Measurements from ENCODE around the gene SEC22B. TPM values are rescaled to one million over a fixed set of nuclear protein-coding genes. Genes with fewer than 3 reads are reported as not detected.
"Not testable (repeated sequence)": the region's sequence is repeated elsewhere in the genome, so short reads cannot be mapped to it uniquely, and the experiment has no call there.

Gene SEC22B
- total RNA-seq, 3 donors from 2014 or later (not counting 1 experiment from before 2014, with no cell fraction given): 30.5 to 39.7 (median 30.8) TPM

- not testable (repeated sequence) for DNase-seq; H3K27me3 Mint-ChIP-seq (ENCODE audit: low read depth in 2 of 2); ATAC-seq
Observed at GRCh38 chr1:120113134-120113533, 63.2 kb downstream of the SEC22B start.

DNA sequence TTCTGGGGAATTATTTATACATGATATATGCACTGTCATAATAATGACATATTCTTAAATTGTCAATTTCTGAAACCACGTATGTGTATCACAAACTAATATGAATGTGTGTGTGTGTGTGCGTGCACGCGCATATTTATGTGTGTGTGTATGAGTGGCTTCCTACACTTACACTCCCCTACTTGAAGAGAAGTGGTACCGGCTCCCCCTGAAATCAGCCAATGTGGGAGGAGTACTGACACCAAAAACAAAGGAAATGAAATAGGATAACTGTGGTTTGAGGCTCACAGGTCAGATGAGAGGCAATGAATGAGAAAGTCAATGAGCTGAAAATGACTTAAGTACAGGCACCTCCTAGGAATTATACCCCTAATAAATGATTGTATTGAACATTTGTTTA, 64.1 kb downstream of the SEC22B start:
- H3K27ac ChIP-seq (ENCODE audit: low read length); H3K36me3 Mint-ChIP-seq; H3K4me3 Mint-ChIP-seq; H3K9me3 Mint-ChIP-seq; ATAC-seq; intact Hi-C loops (cut with micrococcal nuclease); H3K27me3 Mint-ChIP-seq (ENCODE audit: low read depth in 2 of 2); H3K4me1 ChIP-seq (ENCODE audit: control insufficient read depth, insufficient read depth, low read length); H3K27me3 ChIP-seq (ENCODE audit: control insufficient read depth, insufficient read depth, low read length); H3K27ac Mint-ChIP-seq; H3K4me3 ChIP-seq (ENCODE audit: low read length); H3K4me1 Mint-ChIP-seq; H3K36me3 ChIP-seq (ENCODE audit: control insufficient read depth, insufficient read depth, low read length); DNase-seq; H3K9me3 ChIP-seq (ENCODE audit: control insufficient read depth, insufficient read depth, low read length): not testable (repeated sequence)
- no CpG with 5 or more reads among the region's 5 CpGs for WGBS (ENCODE audit: insufficient coverage)

More at GRCh38 chr1:120113134-120113533, 63.2 kb downstream of the SEC22B start:
- intact Hi-C loops (cut with micrococcal nuclease); H3K4me3 Mint-ChIP-seq; H3K4me1 Mint-ChIP-seq; H3K36me3 Mint-ChIP-seq; H3K9me3 Mint-ChIP-seq; H3K4me1 ChIP-seq (ENCODE audit: control insufficient read depth, insufficient read depth, low read length); H3K27me3 ChIP-seq (ENCODE audit: control insufficient read depth, insufficient read depth, low read length); H3K4me3 ChIP-seq (ENCODE audit: low read length); H3K27ac Mint-ChIP-seq; H3K27ac ChIP-seq (ENCODE audit: low read length); H3K9me3 ChIP-seq (ENCODE audit: control insufficient read depth, insufficient read depth, low read length); H3K36me3 ChIP-seq (ENCODE audit: control insufficient read depth, insufficient read depth, low read length): not testable (repeated sequence)
- no CpG with 5 or more reads among the region's 3 CpGs for WGBS (ENCODE audit: insufficient coverage)

DNA sequence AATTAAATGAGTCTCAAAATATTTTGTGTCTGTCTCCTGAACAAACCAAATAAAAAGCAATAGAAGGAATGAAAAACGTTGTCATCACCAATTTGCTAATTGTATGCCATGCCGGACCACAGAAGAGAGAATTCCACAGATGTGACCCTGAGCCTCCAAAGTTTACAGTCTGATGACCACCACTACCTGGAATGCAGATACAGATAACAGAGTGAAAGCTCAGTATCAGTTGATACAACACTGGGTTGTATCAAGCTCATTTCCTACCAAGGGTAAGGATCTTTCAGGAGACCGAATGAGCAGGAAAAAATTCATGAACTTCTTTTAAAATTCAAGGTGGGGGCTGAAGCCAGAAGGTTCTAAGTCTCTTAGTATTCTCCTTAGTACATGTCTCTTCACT, 64.5 kb downstream of the SEC22B start:
- H3K9me3 Mint-ChIP-seq; ATAC-seq; H3K27me3 ChIP-seq (ENCODE audit: control insufficient read depth, insufficient read depth, low read length); H3K27ac ChIP-seq (ENCODE audit: low read length); H3K27me3 Mint-ChIP-seq (ENCODE audit: low read depth in 2 of 2); H3K27ac Mint-ChIP-seq; intact Hi-C loops (cut with micrococcal nuclease); H3K9me3 ChIP-seq (ENCODE audit: control insufficient read depth, insufficient read depth, low read length); H3K4me1 ChIP-seq (ENCODE audit: control insufficient read depth, insufficient read depth, low read length); DNase-seq; H3K4me1 Mint-ChIP-seq; H3K36me3 Mint-ChIP-seq; H3K4me3 Mint-ChIP-seq; H3K36me3 ChIP-seq (ENCODE audit: control insufficient read depth, insufficient read depth, low read length); H3K4me3 ChIP-seq (ENCODE audit: low read length): not testable (repeated sequence)
- WGBS (ENCODE audit: insufficient coverage): no CpG with 5 or more reads among the region's 3 CpGs

GRCh38 chr1:120111008-120111407, 65.3 kb downstream of the SEC22B start:
- intact Hi-C loops (cut with micrococcal nuclease); H3K9me3 ChIP-seq (ENCODE audit: control insufficient read depth, insufficient read depth, low read length); ATAC-seq; H3K4me3 Mint-ChIP-seq; H3K9me3 Mint-ChIP-seq; H3K27ac ChIP-seq (ENCODE audit: low read length); H3K27me3 ChIP-seq (ENCODE audit: control insufficient read depth, insufficient read depth, low read length); H3K27ac Mint-ChIP-seq; H3K4me1 Mint-ChIP-seq; H3K4me1 ChIP-seq (ENCODE audit: control insufficient read depth, insufficient read depth, low read length); H3K27me3 Mint-ChIP-seq (ENCODE audit: low read depth in 2 of 2); H3K36me3 ChIP-seq (ENCODE audit: control insufficient read depth, insufficient read depth, low read length); H3K36me3 Mint-ChIP-seq; DNase-seq; H3K4me3 ChIP-seq (ENCODE audit: low read length): not testable (repeated sequence)
- WGBS (ENCODE audit: insufficient coverage): no CpG with 5 or more reads among the region's 2 CpGs

GRCh38 chr1:120109656-120110055, 66.7 kb downstream of the SEC22B start:
- H3K9me3 Mint-ChIP-seq; H3K4me3 Mint-ChIP-seq; H3K27ac Mint-ChIP-seq; H3K4me3 ChIP-seq (ENCODE audit: low read length); ATAC-seq; H3K9me3 ChIP-seq (ENCODE audit: control insufficient read depth, insufficient read depth, low read length); H3K4me1 Mint-ChIP-seq; H3K4me1 ChIP-seq (ENCODE audit: control insufficient read depth, insufficient read depth, low read length); H3K36me3 ChIP-seq (ENCODE audit: control insufficient read depth, insufficient read depth, low read length); H3K27me3 Mint-ChIP-seq (ENCODE audit: low read depth in 2 of 2); DNase-seq; H3K36me3 Mint-ChIP-seq; H3K27me3 ChIP-seq (ENCODE audit: control insufficient read depth, insufficient read depth, low read length); intact Hi-C loops (cut with micrococcal nuclease); H3K27ac ChIP-seq (ENCODE audit: low read length): not testable (repeated sequence)
- WGBS (ENCODE audit: insufficient coverage): 100% methylated on average over 2 of the region's 9 CpGs

DNA sequence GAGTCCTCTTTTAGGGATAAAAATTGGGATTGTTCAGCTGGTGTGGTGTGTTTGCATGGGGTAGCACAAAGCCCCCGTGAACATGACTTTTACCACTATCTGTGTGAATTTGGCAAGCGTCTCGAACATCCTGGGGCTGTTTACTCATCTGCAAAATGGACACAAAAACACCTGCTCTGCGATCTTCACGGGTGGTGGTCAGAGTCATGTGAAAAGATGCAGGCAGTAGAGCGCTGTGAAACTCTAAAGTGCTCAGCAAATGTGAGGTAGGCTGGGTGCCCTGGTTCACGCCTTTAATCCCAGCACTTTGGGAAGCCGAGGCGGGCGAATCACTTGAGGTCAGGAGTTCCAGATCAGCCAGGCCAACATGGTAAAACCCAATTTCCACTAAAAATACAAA, 67.1 kb downstream of the SEC22B start:
- intact Hi-C loops (cut with micrococcal nuclease); H3K4me3 Mint-ChIP-seq; H3K9me3 Mint-ChIP-seq; H3K9me3 ChIP-seq (ENCODE audit: control insufficient read depth, insufficient read depth, low read length); H3K4me1 Mint-ChIP-seq; H3K36me3 Mint-ChIP-seq; H3K27me3 ChIP-seq (ENCODE audit: control insufficient read depth, insufficient read depth, low read length); H3K27me3 Mint-ChIP-seq (ENCODE audit: low read depth in 2 of 2); H3K36me3 ChIP-seq (ENCODE audit: control insufficient read depth, insufficient read depth, low read length); H3K27ac ChIP-seq (ENCODE audit: low read length); ATAC-seq; DNase-seq; H3K4me3 ChIP-seq (ENCODE audit: low read length); H3K4me1 ChIP-seq (ENCODE audit: control insufficient read depth, insufficient read depth, low read length); H3K27ac Mint-ChIP-seq: not testable (repeated sequence)
- WGBS (ENCODE audit: insufficient coverage): 83% methylated on average over 7 of the region's 10 CpGs

- H3K27ac ChIP-seq (ENCODE audit: low read length); H3K27me3 ChIP-seq (ENCODE audit: control insufficient read depth, insufficient read depth, low read length); H3K4me1 ChIP-seq (ENCODE audit: control insufficient read depth, insufficient read depth, low read length); H3K4me3 ChIP-seq (ENCODE audit: low read length); H3K4me3 Mint-ChIP-seq; H3K9me3 Mint-ChIP-seq; H3K36me3 Mint-ChIP-seq; H3K4me1 Mint-ChIP-seq; DNase-seq; H3K27me3 Mint-ChIP-seq (ENCODE audit: low read depth in 2 of 2); H3K9me3 ChIP-seq (ENCODE audit: control insufficient read depth, insufficient read depth, low read length); intact Hi-C loops (cut with micrococcal nuclease); H3K36me3 ChIP-seq (ENCODE audit: control insufficient read depth, insufficient read depth, low read length); H3K27ac Mint-ChIP-seq: not testable (repeated sequence)
- ATAC-seq: peak in 2 of 3 donors; percentile 39 to 43
- 0% methylated on average over 1 of the region's 2 CpGs for WGBS (ENCODE audit: insufficient coverage)
Observed at GRCh38 chr1:120105288-120105687, 71.0 kb downstream of the SEC22B start.

GRCh38 chr1:120103768-120104167, 72.6 kb downstream of the SEC22B start:
- H3K4me3 ChIP-seq (ENCODE audit: low read length); H3K27me3 ChIP-seq (ENCODE audit: control insufficient read depth, insufficient read depth, low read length); H3K36me3 Mint-ChIP-seq; H3K36me3 ChIP-seq (ENCODE audit: control insufficient read depth, insufficient read depth, low read length); H3K27ac ChIP-seq (ENCODE audit: low read length); H3K4me1 ChIP-seq (ENCODE audit: control insufficient read depth, insufficient read depth, low read length); H3K9me3 ChIP-seq (ENCODE audit: control insufficient read depth, insufficient read depth, low read length); intact Hi-C loops (cut with micrococcal nuclease); DNase-seq; H3K27me3 Mint-ChIP-seq (ENCODE audit: low read depth in 2 of 2); H3K27ac Mint-ChIP-seq; H3K9me3 Mint-ChIP-seq; H3K4me1 Mint-ChIP-seq; H3K4me3 Mint-ChIP-seq: not testable (repeated sequence)
- ATAC-seq: peak in 1 of 3 donors; percentile 55
- WGBS (ENCODE audit: insufficient coverage): no CpG with 5 or more reads among the region's 3 CpGs

Data from natural killer cell (primary cell).